GM19397 (cell line): Measurements from ENCODE around the gene ETV6.
"Not testable (repeated sequence)": the region's sequence is repeated elsewhere in the genome, so short reads cannot be mapped to it uniquely, and the experiment has no call there.

Experiments
- ATAC-seq: cut with Tn5 transposase; IDR thresholded peaks from one replicate; pipeline ENCODE4 v1.9.1; 2021; ENCODE audit warnings: mild to moderate bottlenecking, moderate library complexity; ENCODE audit not compliant: unreplicated experiment

The ETV6 gene

DNA sequence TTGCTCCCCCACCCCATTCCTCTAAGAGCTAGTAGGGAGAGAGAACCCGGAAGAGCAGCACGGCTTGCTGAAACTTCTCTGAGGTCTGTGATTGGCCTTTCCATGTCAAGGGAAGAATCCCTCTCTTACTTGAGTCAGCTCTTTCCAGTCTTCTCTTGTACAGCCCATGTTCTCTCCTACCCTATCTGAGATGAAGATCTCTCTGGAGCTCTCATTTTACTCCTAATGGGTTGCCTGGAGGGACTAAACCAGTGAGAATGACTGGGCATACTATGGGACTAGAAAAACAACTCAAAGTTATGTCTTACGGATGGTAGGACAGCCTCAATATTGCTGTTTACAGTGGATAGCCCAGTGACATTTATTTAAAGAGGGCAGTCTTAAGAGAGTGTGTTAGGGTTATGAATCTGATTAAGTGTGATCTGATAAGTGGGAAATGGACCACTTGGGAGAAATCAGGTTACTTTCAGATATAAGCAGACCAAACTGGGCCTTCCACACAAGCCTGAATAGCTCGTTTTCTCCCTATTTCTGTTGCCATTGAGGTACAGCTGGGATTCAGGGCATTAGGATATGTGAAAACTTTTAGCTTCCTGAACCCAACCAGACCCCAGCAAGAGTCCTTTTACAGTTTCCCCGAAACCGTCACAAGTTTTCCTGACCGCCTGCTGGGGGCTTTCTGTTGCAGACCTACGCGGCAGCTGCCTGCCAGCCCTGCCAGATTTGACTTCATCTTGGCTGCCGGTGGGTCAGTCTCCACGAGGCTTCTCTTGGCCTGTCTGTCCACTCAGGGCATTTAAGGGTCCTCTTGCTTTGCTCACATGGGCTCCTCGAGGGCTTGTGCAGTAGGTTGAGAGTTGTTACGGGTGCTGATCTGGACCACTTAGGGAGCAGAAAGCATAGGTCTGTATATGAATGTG lies 16.9 kb downstream of the ETV6 start:
- no peak for ATAC-seq

DNA sequence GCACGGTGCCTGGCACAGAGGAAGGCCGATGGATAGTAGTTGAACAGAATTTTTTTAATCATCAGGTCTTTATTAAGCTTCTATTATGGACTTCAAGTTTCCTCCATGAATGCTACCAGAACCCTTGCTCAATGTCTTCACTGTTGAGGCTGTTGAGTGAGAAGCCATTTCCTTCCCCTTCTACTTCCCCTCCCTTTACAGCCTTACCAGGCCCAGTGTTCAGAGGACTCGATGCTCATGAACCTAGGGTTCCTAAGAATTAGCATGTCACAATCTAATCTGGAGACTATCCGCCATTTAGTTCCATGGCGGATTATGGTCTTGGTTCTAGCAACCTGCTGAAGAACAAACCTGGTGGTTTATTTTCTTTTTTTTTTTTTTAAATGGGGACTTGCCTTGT lies 17.7 kb downstream of the ETV6 start:
- ATAC-seq, result no peak

DNA sequence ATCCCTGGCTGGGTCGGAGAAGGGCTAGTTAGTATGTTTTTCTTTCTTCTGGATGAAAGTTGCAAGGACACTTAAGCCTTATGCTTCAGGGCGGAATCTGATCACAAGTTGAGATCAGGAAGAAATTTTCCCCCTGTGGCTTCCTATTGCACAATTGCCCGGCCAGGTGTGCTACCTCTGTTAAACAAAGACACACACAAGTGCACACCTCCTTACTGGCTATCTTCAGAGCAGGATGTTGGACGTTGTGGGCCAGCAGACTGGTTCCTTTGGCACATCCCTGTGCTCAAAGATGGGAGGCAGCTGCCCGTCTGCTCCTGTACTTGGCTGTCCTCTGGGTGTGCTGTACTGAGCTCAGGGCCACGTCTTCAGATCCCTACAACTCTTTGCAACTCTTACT lies 19.1 kb downstream of the ETV6 start:
- no peak for ATAC-seq

DNA sequence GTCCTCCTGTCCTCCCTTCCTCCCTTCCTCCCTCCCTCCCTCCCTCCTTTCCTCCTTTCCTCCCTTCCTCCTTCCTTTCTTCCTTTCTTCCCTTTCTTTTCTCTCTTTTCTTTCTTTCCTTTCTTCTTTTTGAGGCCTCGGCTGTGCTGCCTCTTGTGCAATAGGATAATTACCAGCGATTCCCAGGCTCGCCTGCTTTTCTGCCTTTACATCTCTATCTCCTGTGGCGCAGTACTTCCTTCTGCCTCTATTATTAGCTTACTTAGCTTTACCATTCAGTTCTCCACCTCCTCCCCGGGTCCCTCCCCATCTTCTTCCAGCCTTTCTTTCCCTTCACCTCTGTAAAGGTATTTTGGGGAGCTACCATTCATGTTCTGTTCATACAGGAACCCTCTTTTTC lies 19.9 kb downstream of the ETV6 start:
- no peak for ATAC-seq

DNA sequence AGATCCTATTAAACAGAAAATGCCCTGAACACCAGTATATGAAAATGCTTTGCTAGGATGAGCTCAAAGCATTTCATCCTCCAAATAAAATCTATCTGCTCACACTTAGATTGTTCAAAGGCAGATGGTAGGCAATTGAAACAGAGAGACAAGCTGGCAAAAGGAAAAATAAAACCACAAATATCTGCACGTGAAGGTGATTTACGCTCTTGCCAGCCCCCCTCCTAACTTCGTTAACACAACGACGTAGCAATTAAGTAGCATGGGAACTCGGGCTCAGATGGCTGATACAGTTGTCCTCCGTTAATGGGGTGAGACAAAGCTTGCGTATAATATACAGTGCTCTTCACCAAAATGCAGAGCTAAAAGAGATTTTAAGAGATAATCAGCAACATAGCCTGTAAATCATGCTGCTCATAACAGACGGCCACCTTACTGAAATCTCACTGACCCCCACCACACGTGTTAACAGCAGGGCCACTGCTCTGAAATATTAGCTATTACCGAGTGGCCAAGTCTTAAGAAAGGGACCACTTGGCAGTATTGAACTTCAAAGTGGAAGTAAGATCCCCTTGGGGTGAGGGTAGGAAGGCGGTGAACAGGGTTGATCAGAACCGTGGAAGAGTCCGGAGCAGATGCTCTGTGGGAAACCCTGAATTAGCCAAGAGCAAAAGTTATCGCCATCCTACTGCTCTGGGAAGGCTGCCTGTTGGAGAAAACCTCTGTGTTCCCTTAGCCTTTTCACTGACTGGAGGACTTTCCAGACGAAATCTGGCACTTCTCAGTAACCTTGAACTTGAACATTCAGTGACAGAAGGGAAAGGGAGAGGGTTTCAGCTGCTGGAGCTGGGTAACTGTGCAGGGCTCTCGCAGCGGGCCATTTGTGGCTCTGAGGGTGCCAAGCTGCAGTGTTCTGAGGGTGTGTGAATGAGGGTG lies 23.1 kb downstream of the ETV6 start:
- ATAC-seq, result no peak

DNA sequence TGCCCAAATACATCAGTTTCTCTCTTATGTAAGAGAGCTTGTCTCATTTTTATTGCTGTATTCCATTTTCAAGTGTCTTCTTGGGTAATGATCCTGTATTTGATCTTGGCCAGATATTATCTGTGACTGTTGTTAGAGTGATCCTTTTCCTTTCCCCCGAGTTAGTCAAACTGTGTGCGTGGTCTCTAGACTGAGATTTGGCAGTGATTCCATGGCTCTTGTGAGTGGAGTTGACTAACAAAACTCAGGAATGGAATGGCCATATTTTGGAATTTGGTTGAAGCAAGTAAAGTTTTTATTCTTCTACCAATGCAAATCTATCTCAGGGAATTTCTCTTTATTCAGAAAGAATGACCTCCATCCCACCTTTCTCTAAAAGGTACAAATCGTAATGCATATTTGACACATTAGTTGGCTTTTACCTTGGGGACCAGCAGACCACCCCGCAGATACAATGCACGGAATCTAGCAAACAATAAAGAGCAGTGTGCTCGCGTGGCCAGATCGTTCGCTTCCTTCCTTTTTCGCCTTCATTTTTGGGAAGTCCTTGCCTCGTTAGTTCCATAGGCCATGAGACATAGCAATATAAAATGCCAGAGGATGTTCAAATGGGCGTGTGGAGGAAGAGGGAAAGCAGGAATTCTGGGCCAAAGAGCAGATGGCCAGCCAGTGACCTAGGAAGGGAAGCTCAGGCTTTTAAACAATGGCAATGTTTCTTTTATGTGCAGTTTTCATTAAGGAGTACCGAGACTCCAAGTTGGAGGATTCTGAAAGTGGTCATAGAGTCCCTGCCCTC lies 24.4 kb downstream of the ETV6 start:
- no peak for ATAC-seq

DNA sequence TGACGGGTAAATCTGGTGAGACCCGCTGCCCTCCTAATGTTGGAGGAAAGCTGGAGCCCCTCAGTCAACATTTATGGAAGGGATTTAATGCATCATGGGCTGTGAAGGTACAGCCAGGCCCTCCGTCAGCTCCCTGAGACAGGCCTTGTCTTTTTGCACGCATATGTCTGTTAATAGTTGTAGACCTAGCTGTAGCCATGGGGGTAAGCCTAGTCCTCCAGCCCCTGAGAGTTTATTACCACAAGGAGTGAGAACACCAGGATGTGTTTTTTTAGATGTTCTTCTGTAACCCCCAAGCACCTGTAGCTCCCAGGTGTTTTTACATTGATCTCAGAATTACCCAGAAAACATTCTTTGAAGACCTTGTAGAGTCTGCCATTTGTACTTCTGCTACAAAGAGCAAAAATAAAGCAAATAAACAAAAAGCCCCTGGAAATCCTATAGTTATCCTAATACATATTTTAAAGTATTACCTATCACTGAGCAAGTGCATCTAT lies 25.5 kb downstream of the ETV6 start:
- no peak for ATAC-seq

DNA sequence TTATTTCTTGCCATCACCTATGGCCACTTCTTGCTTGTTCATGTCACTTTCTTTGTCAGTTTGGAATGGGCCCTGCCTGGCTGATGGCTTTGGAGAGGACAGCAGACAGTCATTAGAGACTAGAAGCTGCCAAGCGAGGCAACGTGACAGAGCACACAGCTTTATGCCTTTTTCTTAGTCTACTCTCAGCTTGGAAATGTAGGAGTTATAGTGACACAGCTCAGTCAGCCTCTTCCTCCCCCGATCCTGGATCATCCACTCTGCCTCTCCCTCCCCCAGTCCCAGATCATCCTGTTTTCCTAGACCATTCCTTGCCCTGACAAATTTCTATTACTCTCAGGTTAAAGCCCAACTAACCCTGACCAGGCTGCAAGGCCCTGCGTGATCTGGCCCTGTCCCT lies 26.6 kb downstream of the ETV6 start:
- ATAC-seq, result no peak

DNA sequence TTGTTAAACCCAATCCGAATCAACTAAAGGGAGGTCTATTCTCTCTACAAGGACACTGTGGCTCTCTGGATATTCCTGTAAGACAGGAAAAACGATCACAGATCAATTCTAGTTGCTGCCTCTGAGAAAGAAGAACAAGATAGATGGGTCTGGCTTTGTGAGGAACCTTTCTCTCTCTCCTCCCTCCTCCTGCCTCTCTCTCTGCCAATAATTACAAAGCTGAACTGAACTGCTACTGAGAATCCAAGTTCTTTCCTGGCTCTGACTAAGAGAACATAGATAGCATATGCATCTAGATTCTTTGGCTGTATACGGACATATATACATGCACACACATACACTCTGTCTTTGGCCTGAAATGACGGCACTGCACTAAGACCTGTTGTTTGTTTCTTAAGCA lies 27.6 kb downstream of the ETV6 start:
- ATAC-seq, result no peak

DNA sequence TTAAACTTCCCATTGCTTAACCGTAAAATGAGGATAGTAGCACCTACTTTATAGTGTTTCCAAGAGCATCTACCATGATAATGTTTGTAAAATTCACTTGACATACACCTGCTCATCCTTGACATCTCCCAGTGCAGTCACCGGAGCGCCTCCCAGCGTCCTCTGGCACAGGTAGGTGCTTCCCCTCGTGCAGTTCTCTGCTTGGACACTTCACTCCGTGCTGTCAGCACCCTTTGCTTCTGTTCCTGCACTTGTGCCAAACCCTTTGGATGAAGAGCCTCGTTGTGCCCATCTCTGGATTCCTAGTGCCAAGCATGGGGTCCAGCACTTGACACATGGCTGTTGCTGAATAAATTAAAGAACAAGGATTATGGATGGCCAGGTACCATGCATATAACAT lies 28.3 kb downstream of the ETV6 start:
- ATAC-seq, result no peak

DNA sequence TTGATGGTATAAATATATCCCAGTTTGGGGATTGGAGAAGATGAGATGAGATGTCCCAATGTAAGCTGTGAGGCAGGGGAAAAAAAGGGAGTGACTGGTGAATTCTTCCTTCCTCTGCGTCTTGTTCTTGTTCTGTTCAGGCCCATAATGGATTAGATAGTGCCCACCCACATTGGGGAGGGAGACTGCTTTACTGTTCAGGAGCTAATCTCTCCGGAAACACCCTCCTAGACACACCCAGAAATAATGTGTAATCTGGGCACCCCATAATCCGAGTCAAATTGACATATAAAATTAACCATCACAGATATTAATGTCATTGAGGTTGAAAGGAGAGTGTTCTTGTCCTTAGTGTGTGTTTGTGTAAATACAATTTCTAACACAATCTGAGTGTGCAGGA lies 29.3 kb downstream of the ETV6 start:
- ATAC-seq, result no peak

DNA sequence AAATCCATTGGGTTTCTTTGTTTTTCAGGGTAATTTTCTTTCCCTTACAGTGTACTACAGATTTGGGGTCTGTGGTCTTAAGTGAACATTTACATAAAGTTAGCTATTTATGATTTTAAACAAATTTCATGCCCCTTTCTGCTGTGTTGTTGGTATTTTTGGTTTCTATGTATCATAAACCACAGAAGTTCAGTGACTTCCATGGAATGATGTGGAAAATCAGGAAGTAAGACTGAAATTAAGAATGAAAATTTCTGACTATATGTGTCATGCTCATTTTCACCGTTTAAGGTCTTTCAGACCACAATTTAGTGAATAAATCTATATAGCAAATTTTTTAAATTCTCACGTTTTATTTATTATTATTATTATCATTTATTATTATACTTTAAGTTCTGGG lies 31.7 kb downstream of the ETV6 start:
- no peak for ATAC-seq

DNA sequence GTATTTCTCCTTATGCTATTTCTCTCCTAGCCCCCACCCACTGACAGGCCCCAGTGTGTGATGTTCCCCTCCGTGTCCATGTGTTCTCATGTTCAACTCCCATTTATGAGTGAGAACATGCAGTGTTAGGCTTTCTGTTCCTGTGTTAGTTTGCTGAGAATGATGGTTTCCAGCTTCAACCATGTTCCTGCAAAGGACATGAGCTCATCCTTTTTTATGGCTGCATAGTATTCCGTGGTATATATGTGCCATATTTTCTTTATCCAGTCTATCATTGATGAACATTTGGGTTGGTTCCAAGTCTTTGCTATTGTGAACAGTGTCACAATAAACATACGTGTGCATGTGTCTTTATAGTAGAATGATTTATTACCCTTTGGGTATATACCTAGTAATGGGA lies 32.2 kb downstream of the ETV6 start:
- not testable (repeated sequence) for ATAC-seq

DNA sequence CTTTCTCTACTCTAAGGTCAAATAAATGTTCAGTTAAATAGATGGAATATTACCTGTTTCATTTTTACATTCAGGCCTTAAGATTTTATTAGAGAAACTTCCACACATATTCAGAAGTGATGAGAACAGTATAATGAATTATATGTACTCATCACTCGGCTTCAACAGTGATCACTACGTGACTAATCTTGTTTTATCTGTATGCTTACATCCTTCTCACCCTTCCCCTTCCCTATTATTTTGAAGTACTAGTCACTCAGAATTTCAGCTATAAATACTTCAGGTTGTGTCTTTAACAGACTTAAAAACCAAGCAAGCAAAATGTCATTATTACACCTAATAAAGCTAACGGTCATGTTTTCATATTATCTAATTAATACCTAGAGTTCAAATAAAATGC lies 34.9 kb downstream of the ETV6 start:
- no peak for ATAC-seq

DNA sequence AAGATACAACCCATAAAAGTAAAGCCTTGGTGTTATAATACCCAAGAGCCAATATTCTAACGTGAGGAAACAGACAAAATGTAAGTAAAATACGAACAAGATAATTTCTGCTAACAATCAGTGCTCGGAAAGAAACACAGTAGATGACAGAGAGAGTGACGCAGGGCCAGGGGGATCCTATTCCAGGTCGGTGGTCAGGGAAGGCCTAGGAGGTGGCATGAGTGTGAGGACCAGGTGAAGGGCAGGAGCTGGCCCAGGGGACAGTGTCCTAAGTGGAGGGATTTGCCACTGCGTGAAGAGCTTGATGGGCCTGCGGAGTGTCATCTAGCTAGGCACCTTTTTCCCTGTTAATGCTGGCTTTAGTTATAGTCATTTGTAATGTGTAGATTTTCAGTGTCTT lies 35.3 kb downstream of the ETV6 start:
- ATAC-seq, result no peak

DNA sequence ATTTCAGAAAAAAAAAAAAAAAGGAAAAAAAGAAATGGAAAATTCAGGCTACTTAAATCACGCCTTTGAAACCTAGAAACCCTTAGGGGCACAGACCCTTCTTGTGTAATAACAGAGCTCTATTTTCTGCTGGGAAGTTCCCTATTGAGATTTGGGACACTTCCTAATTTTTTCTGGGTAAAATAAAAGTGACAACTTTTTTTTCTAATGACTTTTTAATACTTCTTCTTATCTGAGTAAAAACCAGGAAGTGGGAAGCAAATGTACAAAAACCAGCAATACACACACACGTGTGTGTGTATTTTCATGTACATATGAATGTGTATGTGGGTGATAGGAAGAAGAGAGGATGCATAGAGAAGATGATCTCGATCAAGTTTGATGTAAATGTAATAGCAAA lies 35.8 kb downstream of the ETV6 start:
- no peak for ATAC-seq

DNA sequence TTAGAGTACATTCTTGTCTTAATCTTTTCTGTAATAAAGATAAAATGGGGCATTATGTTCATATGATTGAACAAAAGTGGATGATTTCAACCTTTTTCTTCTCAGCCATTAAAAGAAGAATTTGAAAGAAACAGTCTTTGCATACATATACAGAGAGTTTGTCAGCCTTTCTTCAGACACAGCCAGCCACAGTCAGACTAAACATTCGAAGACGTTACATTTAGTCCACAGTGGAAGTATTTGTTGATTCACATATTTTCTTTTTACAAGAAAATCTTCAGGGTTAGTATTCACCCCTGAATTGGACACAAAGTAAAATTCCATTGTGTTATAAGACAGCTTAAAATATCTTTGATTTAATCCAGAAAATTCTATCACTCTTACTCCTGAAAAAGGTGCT lies 36.2 kb downstream of the ETV6 start:
- ATAC-seq, result no peak

DNA sequence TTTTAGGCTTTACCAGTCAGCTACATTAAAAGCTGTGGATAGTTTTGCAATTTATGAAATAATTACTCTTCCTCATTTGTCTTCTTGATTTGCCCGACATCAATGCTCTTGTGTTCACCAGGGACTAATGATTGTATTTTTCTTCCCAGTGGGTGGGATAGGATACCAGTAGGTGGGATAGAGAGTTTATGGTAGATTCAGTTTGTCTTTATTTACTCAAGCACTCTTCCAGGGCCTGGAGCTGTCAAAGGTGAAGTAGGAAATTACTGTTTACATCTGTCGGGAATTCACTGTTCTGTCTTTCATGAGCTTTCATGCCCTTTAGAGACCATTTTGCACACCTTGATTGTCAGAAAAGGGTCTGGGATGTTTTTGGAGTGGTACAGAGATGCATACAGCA lies 36.6 kb downstream of the ETV6 start:
- ATAC-seq, result no peak

DNA sequence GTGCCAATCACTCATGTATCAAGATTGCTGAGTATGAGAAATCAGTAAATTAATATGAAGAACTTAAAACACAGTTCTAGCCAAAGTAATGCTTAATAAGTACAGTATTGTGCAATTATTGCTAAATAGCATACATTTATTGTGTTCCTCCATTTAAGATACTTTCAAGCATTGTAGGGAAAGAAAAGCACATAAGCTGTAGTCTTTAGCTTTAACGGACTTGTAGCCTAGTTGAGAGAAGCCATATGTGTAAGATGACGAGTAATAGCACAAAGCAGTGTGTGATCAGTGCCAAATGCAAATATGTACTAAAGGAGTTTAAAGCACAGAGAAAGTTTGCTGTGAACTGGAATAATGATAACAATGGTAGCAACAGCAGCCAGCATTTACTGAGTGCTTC lies 38.1 kb downstream of the ETV6 start:
- no peak for ATAC-seq

DNA sequence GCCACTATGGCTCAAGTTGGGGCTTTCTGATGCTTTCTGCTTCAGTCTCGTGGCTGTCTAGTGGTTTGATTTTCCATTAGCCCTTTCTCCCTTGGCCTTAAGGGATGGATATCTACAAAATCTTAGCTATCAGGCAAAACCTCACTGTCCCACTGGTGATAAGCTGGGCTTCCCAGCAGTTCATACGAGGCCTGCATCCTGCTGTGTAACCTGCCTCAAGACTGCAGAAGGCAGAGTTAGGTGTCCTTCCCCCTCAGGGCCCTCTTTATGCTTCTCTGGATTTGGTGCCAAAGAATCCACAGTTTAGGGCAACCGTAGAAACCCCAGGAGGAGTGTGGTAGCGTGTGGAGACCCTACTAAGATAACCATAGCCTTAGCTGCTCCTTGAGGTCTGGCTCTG lies 38.9 kb downstream of the ETV6 start:
- no peak for ATAC-seq

DNA sequence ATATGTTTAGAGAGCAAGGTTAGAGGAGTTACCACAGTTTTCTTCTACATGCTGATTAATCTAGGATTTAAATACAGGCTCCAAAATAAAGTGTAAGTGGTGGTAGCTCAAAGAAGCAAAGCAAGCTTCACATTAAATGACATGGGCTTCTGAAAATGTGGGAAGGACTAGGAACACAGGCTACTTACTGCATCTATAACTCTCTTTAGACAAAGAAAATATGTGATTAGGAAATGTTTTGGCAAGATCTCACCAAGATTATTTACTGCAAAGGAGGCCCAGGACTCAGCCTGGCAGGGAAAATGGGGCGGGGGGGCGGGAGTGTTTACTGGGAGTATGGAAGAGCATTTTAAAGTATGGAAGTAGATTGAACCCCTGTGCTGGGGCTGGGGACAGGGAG lies 39.4 kb downstream of the ETV6 start:
- no peak for ATAC-seq
